ENCODE measurements around the gene NDUFB6.

DNA sequence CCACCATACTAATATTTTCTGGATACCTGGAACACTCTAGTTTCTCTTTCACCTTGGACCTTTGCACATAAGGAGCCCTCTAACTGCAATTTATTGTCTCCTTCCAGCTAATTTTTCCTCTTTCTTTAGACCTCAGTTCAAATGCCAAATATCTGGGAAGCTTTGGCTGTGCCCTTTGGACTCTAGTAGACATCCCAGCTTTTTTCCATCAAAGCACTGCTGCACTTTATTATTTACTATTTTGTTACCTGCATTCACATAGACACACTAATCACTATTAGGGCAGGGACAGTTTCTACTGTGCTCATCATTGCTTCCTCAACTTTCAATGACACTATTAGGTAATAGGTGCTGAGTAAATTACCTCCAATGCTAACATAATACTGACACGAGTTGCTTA lies 49.0 kb downstream of the NDUFB6 start:
- TF ChIP-seq, protein P1, sequence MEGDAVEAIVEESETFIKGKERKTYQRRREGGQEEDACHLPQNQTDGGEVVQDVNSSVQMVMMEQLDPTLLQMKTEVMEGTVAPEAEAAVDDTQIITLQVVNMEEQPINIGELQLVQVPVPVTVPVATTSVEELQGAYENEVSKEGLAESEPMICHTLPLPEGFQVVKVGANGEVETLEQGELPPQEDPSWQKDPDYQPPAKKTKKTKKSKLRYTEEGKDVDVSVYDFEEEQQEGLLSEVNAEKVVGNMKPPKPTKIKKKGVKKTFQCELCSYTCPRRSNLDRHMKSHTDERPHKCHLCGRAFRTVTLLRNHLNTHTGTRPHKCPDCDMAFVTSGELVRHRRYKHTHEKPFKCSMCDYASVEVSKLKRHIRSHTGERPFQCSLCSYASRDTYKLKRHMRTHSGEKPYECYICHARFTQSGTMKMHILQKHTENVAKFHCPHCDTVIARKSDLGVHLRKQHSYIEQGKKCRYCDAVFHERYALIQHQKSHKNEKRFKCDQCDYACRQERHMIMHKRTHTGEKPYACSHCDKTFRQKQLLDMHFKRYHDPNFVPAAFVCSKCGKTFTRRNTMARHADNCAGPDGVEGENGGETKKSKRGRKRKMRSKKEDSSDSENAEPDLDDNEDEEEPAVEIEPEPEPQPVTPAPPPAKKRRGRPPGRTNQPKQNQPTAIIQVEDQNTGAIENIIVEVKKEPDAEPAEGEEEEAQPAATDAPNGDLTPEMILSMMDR (conservative IDR thresholded peaks at IDR 0.05; ENCODE audit: low read length) = no peak
- TF ChIP-seq EZH2phosphoT487 (IDR thresholded peaks at IDR 0.05; ENCODE audit: borderline replicate concordance, low read depth, low read length) = no peak

All from OCI-LY7 (cell line).